Panc1 (cell line): ENCODE data around the gene SCYGR3.

ENCODE experiments used
- CTCF ChIP-seq: fragments of 450-650 bp; IDR thresholded peaks from 2 replicates; pipeline ENCODE4 v1.5.1; 2017; ENCODE audit warnings: mild to moderate bottlenecking
- REST ChIP-seq, 2 experiments: IDR thresholded peaks; 2 replicates each; pipeline ENCODE4 v1.6.1; 2011 to 2012; ENCODE audit warnings: low read depth in 2 of 2, control low read depth in 1 of 2, low read length in 1 of 2, mild to moderate bottlenecking in 1 of 2, moderate library complexity in 1 of 2; ENCODE audit not compliant: insufficient read depth in 1 of 2

GRCh38 chr2:227592694-227593387, 21.8 kb downstream of the SCYGR3 start:
- TF ChIP-seq CTCF (no peak), REST (IDR thresholded peaks at IDR 0.05; ENCODE audit: insufficient read depth in 1 of 2, low read depth in 2 of 2, low read length in 1 of 2) (no peak)
